Caco-2 (cell line): ENCODE data around the gene ADGRB3. TPM values are rescaled to one million over a fixed set of nuclear protein-coding genes. Genes with fewer than 3 reads are reported as not detected.

ENCODE experiments used
- BruUV-seq: library from RNA; stranded (reverse); fragments of 400-500 nt; replicated peaks from 2 replicates; lab custom pipeline; 2021; lab: Mats Ljungman, UMichigan
- CTCF ChIA-PET: fragments of 300-600 bp; sonication (Branson Sonifier 250); formaldehyde crosslinking; loops from one replicate; lab custom pipeline; 2022; ENCODE audit warnings: antibody characterized with exemption; lab: Charles Lee
- POLR2A ChIA-PET: fragments of 300-600 bp; sonication (Branson Sonifier 250); formaldehyde crosslinking; loops from one replicate; lab custom pipeline; 2022; ENCODE audit warnings: antibody characterized with exemption; lab: Charles Lee
- DNase-seq, 2 experiments: peaks; one replicate each; pipeline versions ENCODE4 v3.0.0 to v3.0.0-alpha.2; 2020 to 2022
- H3K27me3 ChIP-seq: replicated peaks from 2 replicates; pipeline ENCODE4 v1.6.0; 2011; ENCODE audit warnings: low read length; ENCODE audit not compliant: control insufficient read depth, insufficient read depth
- H3K36me3 ChIP-seq: 2 replicates; pipeline ENCODE4 v1.5.1; 2011; ENCODE audit warnings: low read length; ENCODE audit not compliant: control insufficient read depth, insufficient read depth
- H3K4me1 ChIP-seq: fragments of 250-450 bp; sonication (Bioruptor Pico); 2 replicates; pipeline ENCODE4 v1.5.1; 2020; ENCODE audit warnings: mild to moderate bottlenecking
- H3K4me3 ChIP-seq: 2 replicates; pipeline ENCODE4 v1.5.1; 2011; ENCODE audit warnings: low read depth, mild to moderate bottlenecking, control low read depth, low read length
- H3K9me3 ChIP-seq: fragments of 250-450 bp; sonication (Bioruptor Pico); 2 replicates; pipeline ENCODE4 v1.5.1; 2020; ENCODE audit warnings: mild to moderate bottlenecking, moderate library complexity
- H3K27ac Mint-ChIP-seq: one replicate; pipeline ENCODE4 v1.8.0; 2022; ENCODE audit warnings: mixed read lengths; ENCODE audit not compliant: unreplicated experiment
- H3K27me3 Mint-ChIP-seq: one replicate; pipeline ENCODE4 v1.8.0; 2022; ENCODE audit warnings: mixed read lengths; ENCODE audit not compliant: insufficient read depth, unreplicated experiment
- H3K36me3 Mint-ChIP-seq: one replicate; pipeline ENCODE4 v1.8.0; 2022; ENCODE audit warnings: mild to moderate bottlenecking, mixed read lengths; ENCODE audit not compliant: insufficient read depth, unreplicated experiment
- H3K4me1 Mint-ChIP-seq: one replicate; pipeline ENCODE4 v1.8.0; 2022; ENCODE audit warnings: low read depth, mixed read lengths; ENCODE audit not compliant: unreplicated experiment
- H3K4me3 Mint-ChIP-seq: one replicate; pipeline ENCODE4 v1.8.0; 2022; ENCODE audit warnings: mild to moderate bottlenecking, moderate library complexity, mixed read lengths; ENCODE audit not compliant: unreplicated experiment
- H3K9me3 Mint-ChIP-seq: one replicate; pipeline ENCODE4 v1.8.0; 2022; ENCODE audit warnings: mixed read lengths; ENCODE audit not compliant: unreplicated experiment
- intact Hi-C: fragments of 100-400 bp; cut with micrococcal nuclease; formaldehyde crosslinking; loops from one replicate; pipeline ENCODE4 v1.10.0; 2022; ENCODE audit not compliant: unreplicated experiment
- total RNA-seq: library from RNA; stranded (reverse); gene quantifications from 2 replicates; pipeline ENCODE4 v1.2.3, GENCODE V29; 2022
- TF ChIP-seq, protein P1 (sequence below), 2 experiments: fragments of 200-600 bp in 1 of 2; IDR thresholded peaks; 1 replicate in 1 of 2; 2 replicates in 1 of 2; pipeline versions ENCODE4 v1.5.1 to v1.8.0; 2011 to 2022; ENCODE audit warnings: antibody characterized with exemption in 1 of 2, control low read depth in 1 of 2, inconsistent platforms in 1 of 2, low read depth in 1 of 2, low read length in 1 of 2, mild to moderate bottlenecking in 1 of 2, moderate library complexity in 1 of 2; ENCODE audit not compliant: insufficient read depth in 1 of 2, severe bottlenecking in 1 of 2, unreplicated experiment in 1 of 2

The ADGRB3 gene
- total RNA-seq, 1 experiment from 2014 or later = 0.18 TPM

DNA sequence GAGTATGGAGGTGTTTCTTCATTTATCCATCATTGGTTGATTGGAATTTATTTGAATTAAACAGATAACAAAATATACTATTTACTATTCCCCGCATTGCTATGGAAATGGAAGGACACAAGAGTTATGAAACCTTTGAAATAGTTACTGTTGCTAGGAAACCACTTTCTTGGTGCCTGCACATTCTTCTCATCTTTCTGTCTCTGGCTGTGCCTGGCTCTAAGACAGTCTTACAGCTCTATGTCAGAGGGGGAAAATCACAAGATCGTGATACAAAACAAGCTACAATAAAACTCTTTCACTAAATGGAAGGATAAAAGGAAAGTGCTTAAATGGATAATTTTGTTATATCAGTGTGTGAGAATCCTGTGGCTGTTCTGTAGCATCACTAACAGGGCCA is 708.8 kb downstream of the ADGRB3 start:
- H3K4me3 ChIP-seq = no peak overlapping the region
- H3K27me3 ChIP-seq = no peaks in the 10 kb centered on the region
- TF ChIP-seq, protein P1, sequence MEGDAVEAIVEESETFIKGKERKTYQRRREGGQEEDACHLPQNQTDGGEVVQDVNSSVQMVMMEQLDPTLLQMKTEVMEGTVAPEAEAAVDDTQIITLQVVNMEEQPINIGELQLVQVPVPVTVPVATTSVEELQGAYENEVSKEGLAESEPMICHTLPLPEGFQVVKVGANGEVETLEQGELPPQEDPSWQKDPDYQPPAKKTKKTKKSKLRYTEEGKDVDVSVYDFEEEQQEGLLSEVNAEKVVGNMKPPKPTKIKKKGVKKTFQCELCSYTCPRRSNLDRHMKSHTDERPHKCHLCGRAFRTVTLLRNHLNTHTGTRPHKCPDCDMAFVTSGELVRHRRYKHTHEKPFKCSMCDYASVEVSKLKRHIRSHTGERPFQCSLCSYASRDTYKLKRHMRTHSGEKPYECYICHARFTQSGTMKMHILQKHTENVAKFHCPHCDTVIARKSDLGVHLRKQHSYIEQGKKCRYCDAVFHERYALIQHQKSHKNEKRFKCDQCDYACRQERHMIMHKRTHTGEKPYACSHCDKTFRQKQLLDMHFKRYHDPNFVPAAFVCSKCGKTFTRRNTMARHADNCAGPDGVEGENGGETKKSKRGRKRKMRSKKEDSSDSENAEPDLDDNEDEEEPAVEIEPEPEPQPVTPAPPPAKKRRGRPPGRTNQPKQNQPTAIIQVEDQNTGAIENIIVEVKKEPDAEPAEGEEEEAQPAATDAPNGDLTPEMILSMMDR (IDR thresholded peaks at IDR 0.05; ENCODE audit: insufficient read depth in 1 of 2, low read depth in 1 of 2, low read length in 1 of 2, severe bottlenecking in 1 of 2, unreplicated experiment in 1 of 2) = no peak
- DNase-seq = no peak
- no peaks in the 10 kb centered on the region for H3K36me3 ChIP-seq
- no peaks in the 10 kb centered on the region for H3K4me1 Mint-ChIP-seq
- CTCF ChIA-PET = no interaction called here
- no peaks in the 10 kb centered on the region for H3K36me3 Mint-ChIP-seq
- H3K9me3 Mint-ChIP-seq = no peaks in the 10 kb centered on the region
- intact Hi-C loops = no loop called here
- H3K27ac Mint-ChIP-seq = no peak overlapping the region
- POLR2A ChIA-PET = no interaction called here
- BruUV-seq = no TSS peak
- H3K9me3 ChIP-seq = no peaks in the 10 kb centered on the region
- H3K4me3 Mint-ChIP-seq = no peak overlapping the region
- no peaks in the 10 kb centered on the region for H3K4me1 ChIP-seq
- no peaks in the 10 kb centered on the region for H3K27me3 Mint-ChIP-seq

DNA sequence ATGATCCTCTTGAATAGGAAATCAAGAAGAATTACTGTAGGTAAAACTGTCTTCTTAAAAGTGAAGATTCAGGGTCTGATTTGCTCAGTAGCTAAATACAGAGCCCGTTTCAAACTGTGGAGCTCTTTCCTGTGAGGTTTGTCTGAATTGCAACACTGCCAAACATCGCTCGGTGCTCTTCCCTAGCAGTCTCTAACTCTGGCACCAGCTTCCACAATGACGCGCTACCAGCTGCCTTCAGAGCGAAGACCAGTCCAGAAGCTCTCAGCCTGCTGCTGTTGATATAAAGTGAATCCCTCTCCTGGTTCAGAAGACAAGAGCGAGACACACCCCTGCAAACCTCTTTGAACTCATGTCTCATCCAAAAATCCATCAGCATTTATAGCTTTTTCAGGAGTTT is 714.7 kb downstream of the ADGRB3 start:
- no peak overlapping the region for H3K27ac Mint-ChIP-seq
- no peak overlapping the region for H3K4me3 Mint-ChIP-seq
- Histone ChIP-seq H3K4me1 (no peaks in the 10 kb centered on the region), H3K4me3 (no peak overlapping the region), H3K36me3 (no peaks in the 10 kb centered on the region), H3K27me3 (no peaks in the 10 kb centered on the region), H3K9me3 (no peaks in the 10 kb centered on the region)
- no peaks in the 10 kb centered on the region for H3K4me1 Mint-ChIP-seq
- intact Hi-C loops = no loop called here
- CTCF ChIA-PET = no interaction called here
- no TSS peak for BruUV-seq
- H3K27me3 Mint-ChIP-seq = no peaks in the 10 kb centered on the region
- no peaks in the 10 kb centered on the region for H3K36me3 Mint-ChIP-seq
- no peak for DNase-seq
- no peaks in the 10 kb centered on the region for H3K9me3 Mint-ChIP-seq
- TF ChIP-seq, protein P1 (IDR thresholded peaks at IDR 0.05; ENCODE audit: insufficient read depth in 1 of 2, low read depth in 1 of 2, low read length in 1 of 2, severe bottlenecking in 1 of 2, unreplicated experiment in 1 of 2) = no peak
- POLR2A ChIA-PET = no interaction called here

DNA sequence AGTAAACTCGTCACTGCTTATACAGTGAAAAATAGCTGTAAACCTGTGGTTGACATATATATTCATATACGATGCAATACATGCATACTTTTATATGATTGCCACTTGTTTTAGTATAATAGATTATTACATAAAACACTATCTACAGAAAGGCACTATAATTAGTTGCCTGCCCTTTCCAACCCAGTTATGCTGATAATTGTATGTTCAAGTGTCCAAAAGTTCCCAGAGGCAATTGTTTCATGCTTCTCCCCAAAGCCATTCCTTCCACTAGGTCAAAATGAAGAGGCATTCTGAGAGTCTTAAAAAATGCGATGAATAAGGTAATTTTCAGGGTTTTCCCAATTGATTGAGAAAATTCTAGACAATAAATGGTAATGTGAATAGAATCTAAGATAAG is 727.1 kb downstream of the ADGRB3 start:
- no peaks in the 10 kb centered on the region for H3K27me3 Mint-ChIP-seq
- no peaks in the 10 kb centered on the region for H3K4me1 Mint-ChIP-seq
- CTCF ChIA-PET = no interaction called here
- Histone ChIP-seq H3K9me3 (no peaks in the 10 kb centered on the region), H3K4me1 (no peaks in the 10 kb centered on the region), H3K4me3 (no peak overlapping the region), H3K27me3 (no peaks in the 10 kb centered on the region), H3K36me3 (no peaks in the 10 kb centered on the region)
- no peaks in the 10 kb centered on the region for H3K9me3 Mint-ChIP-seq
- no peak for DNase-seq
- H3K27ac Mint-ChIP-seq = no peak overlapping the region
- intact Hi-C loops = no loop called here
- BruUV-seq = no TSS peak
- TF ChIP-seq, protein P1 (IDR thresholded peaks at IDR 0.05; ENCODE audit: insufficient read depth in 1 of 2, low read depth in 1 of 2, low read length in 1 of 2, severe bottlenecking in 1 of 2, unreplicated experiment in 1 of 2) = no peak
- H3K4me3 Mint-ChIP-seq = no peak overlapping the region
- POLR2A ChIA-PET = no interaction called here
- no peaks in the 10 kb centered on the region for H3K36me3 Mint-ChIP-seq
